K562 (cell line): Measurements from ENCODE around the gene HELB. TPM values are rescaled to one million over a fixed set of nuclear protein-coding genes. Genes with fewer than 3 reads are reported as not detected.

Experiments used
- ATAC-seq: fragments of 200-7000 bp; cut with Tn5 transposase; 3 replicates; pipeline ENCODE4 v1.9.1; 2020; ENCODE audit warnings: moderate library complexity
- BruUV-seq: library from RNA; stranded (reverse); fragments of 400-500 nt; replicated peaks from 2 replicates; lab custom pipeline; 2021; lab: Mats Ljungman, UMichigan
- CTCF ChIA-PET: fragments of 300-600 bp; formaldehyde crosslinking; extraction: SDS; loops from one replicate; lab custom pipeline; 2021; ENCODE audit warnings: low intra/inter-chr PET ratio; lab: Yijun Ruan, JAX
- POLR2A ChIA-PET: fragments of 300-600, 350-650 bp; sonication (Branson Sonifier 250); formaldehyde crosslinking; extraction: SDS; loops from one replicate; lab custom pipeline; 2021; ENCODE audit warnings: antibody characterized with exemption, inconsistent platforms; lab: Yijun Ruan, JAX
- DNase-seq, 4 experiments: peaks; one replicate each; pipeline versions ENCODE4 v3.0.0 to v3.0.0-alpha.2; 2011 to 2018; ENCODE audit warnings: low spot score in 3 of 4, mixed read lengths in 3 of 4; ENCODE audit errors: extremely low read depth in 1 of 4
- FAIRE-seq: peaks from 2 replicates; lab custom pipeline; 2011; peaks lifted over from hg19 to GRCh38; lab: Jason Lieb, UNC
- H2AFZ ChIP-seq: 2 replicates; pipeline ENCODE4 v1.6.0; 2011; ENCODE audit warnings: low read depth, low read length, control low read depth, inconsistent platforms
- H3K27ac ChIP-seq: fragments of 200-600 bp; 3 replicates; pipeline ENCODE4 v1.8.0; 2011; ENCODE audit warnings: low read depth, mild to moderate bottlenecking, control low read depth, inconsistent platforms, low read length, moderate library complexity, mixed read lengths; ENCODE audit errors: extremely low read depth
- H3K27me3 ChIP-seq, 2 experiments: fragments of 300-600 bp in 1 of 2; 2 replicates in 1 of 2; 3 replicates in 1 of 2; pipeline versions ENCODE4 v1.6.0 to v1.8.0; 2011; ENCODE audit warnings: inconsistent platforms in 2 of 2, low read length in 2 of 2, mild to moderate bottlenecking in 1 of 2, mixed read lengths in 1 of 2, moderate library complexity in 1 of 2; ENCODE audit not compliant: control insufficient read depth in 2 of 2, insufficient read depth in 2 of 2
- H3K36me3 ChIP-seq: fragments of 300-600 bp; 3 replicates; pipeline ENCODE4 v1.8.0; 2011; ENCODE audit warnings: mild to moderate bottlenecking, low read length, inconsistent platforms; ENCODE audit not compliant: control insufficient read depth, insufficient read depth
- H3K4me1 ChIP-seq, 2 experiments: fragments of 200-600 bp in 1 of 2; replicated peaks in 1 of 2; 2 replicates in 1 of 2; 3 replicates in 1 of 2; pipeline versions ENCODE4 v1.5.1 to v1.8.0; 2011; ENCODE audit warnings: inconsistent platforms in 2 of 2, low read length in 2 of 2, mild to moderate bottlenecking in 1 of 2, mixed read lengths in 1 of 2, moderate library complexity in 1 of 2; ENCODE audit not compliant: control insufficient read depth in 2 of 2, insufficient read depth in 2 of 2
- H3K4me2 ChIP-seq: 2 replicates; pipeline ENCODE4 v1.6.1; 2011; ENCODE audit warnings: low read length, control low read depth, inconsistent platforms, mixed read lengths; ENCODE audit not compliant: insufficient read depth
- H3K4me3 ChIP-seq: fragments of 200-600 bp; sonication (generic), shearing (Covaris generic); 2 replicates; pipeline ENCODE4 v1.5.1; 2016; ENCODE audit warnings: control low read depth, inconsistent platforms
- H3K79me2 ChIP-seq: fragments of 200-600 bp; 3 replicates; pipeline ENCODE4 v1.8.0; 2011; ENCODE audit warnings: low read length, inconsistent platforms; ENCODE audit not compliant: control insufficient read depth, insufficient read depth
- H3K9ac ChIP-seq, 2 experiments: 2 replicates each; pipeline versions ENCODE4 v1.6.0 to v1.6.1; 2011; ENCODE audit warnings: low read depth in 2 of 2, low read length in 2 of 2, control low read depth in 1 of 2, inconsistent platforms in 1 of 2, mild to moderate bottlenecking in 1 of 2, mixed read lengths in 1 of 2; ENCODE audit not compliant: insufficient read depth in 1 of 2
- H3K9me1 ChIP-seq: one replicate; pipeline ENCODE4 v1.6.0; 2011; ENCODE audit warnings: inconsistent platforms, mild to moderate bottlenecking, low read length, moderate library complexity; ENCODE audit not compliant: control insufficient read depth, insufficient read depth
- H3K9me3 ChIP-seq: replicated peaks from 2 replicates; pipeline ENCODE4 v1.5.1; 2011; ENCODE audit warnings: low read depth, low read length, inconsistent platforms; ENCODE audit not compliant: control insufficient read depth, insufficient read depth
- H4K20me1 ChIP-seq: replicated peaks from 2 replicates; pipeline ENCODE4 v1.6.1; 2011; ENCODE audit warnings: low read length, inconsistent platforms, mixed read lengths; ENCODE audit not compliant: control insufficient read depth, insufficient read depth
- ADNP ChIP-seq: fragments of 200-800 bp; sonication (Bioruptor generic); IDR thresholded peaks from 2 replicates; pipeline ENCODE4 v1.6.1; 2016; ENCODE audit warnings: missing genetic modification characterization, missing compliant biosample characterization
- ILK ChIP-seq: fragments of 450-650 bp; IDR thresholded peaks from 2 replicates; pipeline ENCODE4 v1.6.1; 2016; ENCODE audit warnings: missing genetic modification characterization, low read depth, mild to moderate bottlenecking, missing compliant biosample characterization, moderate library complexity, borderline replicate concordance
- MCM5 ChIP-seq: fragments of 450-650 bp; IDR thresholded peaks from 2 replicates; pipeline ENCODE4 v1.6.1; 2016; ENCODE audit warnings: low read depth
- PRMT5 ChIP-seq: sonication (generic); formaldehyde crosslinking; IDR thresholded peaks from 2 replicates; pipeline ENCODE4 v1.5.0; 2020; ENCODE audit warnings: missing genetic modification reagents
- ZNF79 ChIP-seq: fragments of 250-450 bp; sonication (Bioruptor Pico); IDR thresholded peaks from 2 replicates; pipeline ENCODE4 v1.4.0; 2020; ENCODE audit warnings: low read depth, mild to moderate bottlenecking, moderate library complexity
- WGBS: fragments of 100-300 bp; shearing (Covaris generic); methylation state at CpG from one replicate; pipeline ENCODE4 v1.1.6; 2016; ENCODE audit warnings: low coverage, mixed read lengths; ENCODE audit not compliant: insufficient coverage; ENCODE audit errors: missing lambda C conversion rate; 5-methylcytosine and 5-hydroxymethylcytosine counted together
- in situ Hi-C: fragments of 300-500 bp; cut with MboI; formaldehyde crosslinking; loops from 4 replicates; pipeline ENCODE4 v1.15.0; 2018; ENCODE audit warnings: inconsistent platforms, mixed read lengths
- intact Hi-C: fragments of 100-400 bp; cut with micrococcal nuclease; formaldehyde crosslinking; loops from 2 replicates; pipeline ENCODE4 v1.14.2; 2022
- polyA plus RNA-seq, 8 experiments: library from polyadenylated mRNA; depleted of rRNA in 4 of 8; stranded (reverse) in 5 of 8; unstranded in 3 of 8; fragments of >200 nt; fragmentation: Nextera tagmentation in 2 of 8; fragmentation: Illumina TruSeq in 1 of 8; extraction: Ambion mirVana in 2 of 8; extraction: Trizol in 1 of 8; gene quantifications; 2 replicates each; pipeline versions ENCODE4 v1.2.1 to v1.2.3, GENCODE V29; 2011 to 2014; ENCODE audit warnings: inconsistent platforms in 1 of 8, missing spikeins in 1 of 8
- total RNA-seq, 7 experiments: library from RNA; depleted of rRNA in 6 of 7; stranded (reverse); fragments of >200 nt in 6 of 7; fragmentation: Illumina TruSeq in 2 of 7; extraction: Trizol in 2 of 7; gene quantifications; 2 replicates each; pipeline versions ENCODE4 v1.2.1 to v1.2.3, GENCODE V29; 2011 to 2021; ENCODE audit warnings: low replicate concordance in 1 of 7
- TF ChIP-seq, protein P1 (sequence below): sonication (generic); formaldehyde crosslinking; IDR thresholded peaks from 2 replicates; pipeline ENCODE4 v1.8.0; 2022; ENCODE audit warnings: mild to moderate bottlenecking, missing genetic modification reagents, borderline replicate concordance

Gene HELB
- total and polyA plus RNA-seq, 9 of the 15 experiments (the other 6 are each of a cell fraction or from before 2014, with no cell fraction given): 0.74 to 7.6 (median 2.4) TPM

DNA sequence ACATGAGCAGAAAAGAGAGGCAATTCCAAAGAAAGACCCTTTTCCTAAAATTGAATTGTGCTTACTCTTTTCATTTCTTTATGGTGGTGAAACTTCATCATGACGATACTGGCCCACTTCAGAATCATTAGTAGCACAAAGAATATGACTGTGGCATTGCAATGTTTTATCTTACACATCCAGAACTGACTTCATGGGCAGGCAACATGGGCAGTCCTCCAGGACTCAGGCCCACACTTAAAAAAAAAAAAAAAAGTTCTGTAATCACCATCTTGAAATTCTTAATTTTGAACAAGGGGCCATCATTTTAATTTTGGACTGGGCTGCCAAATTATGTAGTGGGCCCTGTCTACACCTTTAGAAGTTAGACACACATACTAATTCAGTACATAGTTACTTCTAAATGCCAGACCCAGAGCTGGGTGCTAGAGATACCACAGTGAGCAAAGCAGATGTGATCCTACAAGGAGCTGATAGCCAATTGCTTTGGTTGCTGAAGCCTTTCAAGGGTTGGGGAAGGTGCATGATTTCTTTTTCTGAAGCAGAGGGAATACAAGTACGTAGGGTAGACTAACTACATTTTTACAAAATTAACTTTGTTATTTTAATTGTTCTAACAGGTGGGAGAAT is 35.2 kb downstream of the HELB start:
- WGBS: 55% methylated on average over 2 of the region's 2 CpGs
- H3K27ac ChIP-seq: no peak overlapping the region
- H3K4me2 ChIP-seq: no peak overlapping the region
- no TSS peak for BruUV-seq
- H3K9me1 ChIP-seq: no peaks in the 10 kb centered on the region
- H3K36me3 ChIP-seq: peaks cover 6% of the 10 kb centered on the region; the same call in 2 of the 3 replicates
- TF ChIP-seq ZNF79 (CRISPR knock-in tag) (no peak), ADNP (tag) (no peak), MCM5 (no peak), ILK (tag) (no peak), PRMT5 (CRISPR knock-in tag) (no peak)
- TF ChIP-seq, protein P1, sequence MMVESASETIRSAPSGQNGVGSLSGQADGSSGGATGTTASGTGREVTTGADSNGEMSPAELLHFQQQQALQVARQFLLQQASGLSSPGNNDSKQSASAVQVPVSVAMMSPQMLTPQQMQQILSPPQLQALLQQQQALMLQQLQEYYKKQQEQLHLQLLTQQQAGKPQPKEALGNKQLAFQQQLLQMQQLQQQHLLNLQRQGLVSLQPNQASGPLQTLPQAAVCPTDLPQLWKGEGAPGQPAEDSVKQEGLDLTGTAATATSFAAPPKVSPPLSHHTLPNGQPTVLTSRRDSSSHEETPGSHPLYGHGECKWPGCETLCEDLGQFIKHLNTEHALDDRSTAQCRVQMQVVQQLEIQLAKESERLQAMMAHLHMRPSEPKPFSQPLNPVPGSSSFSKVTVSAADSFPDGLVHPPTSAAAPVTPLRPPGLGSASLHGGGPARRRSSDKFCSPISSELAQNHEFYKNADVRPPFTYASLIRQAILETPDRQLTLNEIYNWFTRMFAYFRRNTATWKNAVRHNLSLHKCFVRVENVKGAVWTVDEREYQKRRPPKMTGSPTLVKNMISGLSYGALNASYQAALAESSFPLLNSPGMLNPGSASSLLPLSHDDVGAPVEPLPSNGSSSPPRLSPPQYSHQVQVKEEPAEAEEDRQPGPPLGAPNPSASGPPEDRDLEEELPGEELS (CRISPR knock-in tag): no peak
- H2AFZ ChIP-seq: no peak overlapping the region
- H3K4me3 ChIP-seq: no peak overlapping the region
- H3K9me3 ChIP-seq: no peaks in the 10 kb centered on the region; the same call in 1 of the 2 replicates
- POLR2A ChIA-PET: no interaction called here
- intact Hi-C loops (no loop called here), in situ Hi-C loops (no loop called here)
- CTCF ChIA-PET: no interaction called here
- H3K9ac ChIP-seq: no peak overlapping the region
- no peaks in the 10 kb centered on the region for H4K20me1 ChIP-seq
- FAIRE-seq (no peak), ATAC-seq (no peak), DNase-seq (no peak)
- no peaks in the 10 kb centered on the region for H3K27me3 ChIP-seq
- no peaks in the 10 kb centered on the region for H3K4me1 ChIP-seq
- no peaks in the 10 kb centered on the region for H3K79me2 ChIP-seq
